SJSA1 (cell line): ENCODE measurements around the gene PHF1. TPM values are rescaled to one million over a fixed set of nuclear protein-coding genes. Genes with fewer than 3 reads are reported as not detected.
A peak's percentile ranks its signal among the peaks of the same experiment; 100 is the strongest.

Experiments used
- DNase-seq, 2 experiments: peaks; one replicate each; pipeline ENCODE4 v3.0.0-alpha.2; 2015 to 2020; ENCODE audit warnings: low spot score in 2 of 2, low read depth in 1 of 2
- H3K27ac ChIP-seq: fragments of 250-450 bp; sonication (Bioruptor Pico); 2 replicates; pipeline ENCODE4 v1.5.1; 2020; ENCODE audit warnings: mild to moderate bottlenecking, moderate library complexity
- H3K27me3 ChIP-seq: fragments of 250-450 bp; sonication (Bioruptor Pico); replicated peaks from 2 replicates; pipeline ENCODE4 v1.5.1; 2020; ENCODE audit warnings: mild to moderate bottlenecking, moderate library complexity
- H3K36me3 ChIP-seq: fragments of 250-450 bp; sonication (Bioruptor Pico); 2 replicates; pipeline ENCODE4 v1.5.1; 2020; ENCODE audit warnings: mild to moderate bottlenecking
- H3K4me1 ChIP-seq: fragments of 250-450 bp; sonication (Bioruptor Pico); replicated peaks from 2 replicates; pipeline ENCODE4 v1.6.1; 2021; ENCODE audit warnings: mild to moderate bottlenecking
- H3K4me3 ChIP-seq: fragments of 250-450 bp; sonication (Bioruptor Pico); 2 replicates; pipeline ENCODE4 v1.5.1; 2020; ENCODE audit warnings: mild to moderate bottlenecking
- H3K9me3 ChIP-seq: fragments of 250-450 bp; sonication (Bioruptor Pico); replicated peaks from 2 replicates; pipeline ENCODE4 v1.5.1; 2020; ENCODE audit warnings: mild to moderate bottlenecking
- total RNA-seq: library from RNA; depleted of rRNA; stranded (reverse); fragments of >200 nt; shearing (Covaris generic); gene quantifications from 2 replicates; pipeline ENCODE4 v1.2.3, GENCODE V29; 2014

The PHF1 gene
- total RNA-seq, 1 experiment from 2014 or later = 23.2 TPM

DNA sequence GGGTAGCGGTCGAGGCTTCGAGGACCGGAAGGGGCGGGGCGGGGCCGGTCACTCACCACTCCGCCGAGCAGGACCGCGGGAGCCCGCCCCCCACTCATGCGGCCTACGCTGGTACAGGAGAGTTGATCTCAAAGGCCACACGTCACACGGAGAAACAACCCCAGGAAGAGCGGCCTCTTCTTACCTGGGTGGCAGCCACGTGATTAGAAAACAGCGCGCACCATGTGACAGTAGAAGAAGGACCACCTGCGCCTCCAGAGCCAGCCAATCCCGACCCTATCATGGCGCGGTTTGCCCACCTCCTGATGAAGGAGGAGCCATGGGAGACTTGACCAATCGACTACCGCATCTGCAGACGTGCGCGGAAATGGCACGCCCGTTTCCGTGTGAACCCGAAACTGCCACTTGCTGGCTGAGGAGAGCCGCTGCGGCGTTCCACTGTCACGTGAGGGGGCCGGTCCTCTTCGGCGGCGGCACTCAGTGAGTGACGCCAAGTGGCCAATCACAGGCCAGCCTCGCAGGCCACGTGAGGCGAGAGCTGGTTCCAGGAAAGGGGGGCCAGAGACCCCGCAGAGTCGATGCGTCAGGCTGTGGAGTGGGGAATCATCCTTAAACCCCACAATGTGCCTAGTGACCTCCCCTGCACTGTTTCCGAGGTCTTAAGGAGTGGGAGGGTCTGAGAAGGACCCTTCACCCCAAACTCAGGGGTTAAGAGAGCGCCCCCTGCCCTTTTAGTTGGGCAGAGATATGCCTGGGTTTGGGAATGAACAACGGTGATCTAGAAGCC, 7.3 kb downstream of the PHF1 start, which contains the start of gene CUTA:
Gene CUTA (minus strand): TSS at position 205 of the 787 bp plus-strand sequence. CDS start 107 bp downstream, at position 98.
- Histone ChIP-seq H3K27ac (peak within 1 kb of the TSS; percentile 78), H3K9me3 (no peaks in the 10 kb centered on the region; the same call in 1 of the 2 replicates), H3K36me3 (peaks cover 34% of the 10 kb centered on the region), H3K4me1 (peaks cover 33% of the 10 kb centered on the region), H3K27me3 (no peaks in the 10 kb centered on the region), H3K4me3 (peak within 1 kb of the TSS; percentile 52)
- DNase-seq = peak; percentile 99

DNA sequence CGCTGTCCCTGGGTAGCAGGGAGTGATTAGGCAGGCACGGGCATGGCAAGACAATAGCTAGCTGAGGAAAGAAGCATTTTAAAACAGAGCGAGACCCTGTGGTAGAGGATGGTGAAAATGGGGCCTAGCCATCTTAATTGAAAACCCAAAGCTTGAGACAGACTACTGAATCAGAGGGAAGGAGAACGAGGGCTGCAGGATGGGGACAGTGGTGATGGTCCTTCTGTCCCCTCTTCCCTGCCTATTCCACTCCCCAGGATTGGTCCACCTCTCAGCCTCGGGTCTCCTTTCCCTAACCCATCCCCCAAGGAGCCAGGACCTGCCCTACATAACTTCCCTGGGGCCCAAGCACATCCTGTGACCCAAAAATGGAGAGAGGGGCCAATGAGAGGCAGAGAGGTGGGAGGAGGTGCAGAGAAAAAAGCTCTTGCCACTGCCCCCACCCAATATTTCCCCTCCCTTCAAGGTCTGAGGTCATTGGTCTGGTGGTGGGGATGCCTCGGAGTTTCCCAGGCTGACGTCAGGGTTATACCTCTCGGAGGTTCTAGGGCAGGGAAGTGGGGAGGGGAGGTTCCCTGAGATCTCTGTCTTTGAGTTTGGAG, 8.0 kb downstream of the PHF1 start:
- Histone ChIP-seq H3K36me3 (peaks cover 27% of the 10 kb centered on the region), H3K9me3 (no peaks in the 10 kb centered on the region; the same call in 1 of the 2 replicates), H3K27me3 (no peaks in the 10 kb centered on the region), H3K27ac (peak overlapping the region; percentile 77), H3K4me1 (peaks cover 33% of the 10 kb centered on the region), H3K4me3 (peak overlapping the region; percentile 52)
- DNase-seq = peak in 1 of 2 experiments; percentile 42

DNA sequence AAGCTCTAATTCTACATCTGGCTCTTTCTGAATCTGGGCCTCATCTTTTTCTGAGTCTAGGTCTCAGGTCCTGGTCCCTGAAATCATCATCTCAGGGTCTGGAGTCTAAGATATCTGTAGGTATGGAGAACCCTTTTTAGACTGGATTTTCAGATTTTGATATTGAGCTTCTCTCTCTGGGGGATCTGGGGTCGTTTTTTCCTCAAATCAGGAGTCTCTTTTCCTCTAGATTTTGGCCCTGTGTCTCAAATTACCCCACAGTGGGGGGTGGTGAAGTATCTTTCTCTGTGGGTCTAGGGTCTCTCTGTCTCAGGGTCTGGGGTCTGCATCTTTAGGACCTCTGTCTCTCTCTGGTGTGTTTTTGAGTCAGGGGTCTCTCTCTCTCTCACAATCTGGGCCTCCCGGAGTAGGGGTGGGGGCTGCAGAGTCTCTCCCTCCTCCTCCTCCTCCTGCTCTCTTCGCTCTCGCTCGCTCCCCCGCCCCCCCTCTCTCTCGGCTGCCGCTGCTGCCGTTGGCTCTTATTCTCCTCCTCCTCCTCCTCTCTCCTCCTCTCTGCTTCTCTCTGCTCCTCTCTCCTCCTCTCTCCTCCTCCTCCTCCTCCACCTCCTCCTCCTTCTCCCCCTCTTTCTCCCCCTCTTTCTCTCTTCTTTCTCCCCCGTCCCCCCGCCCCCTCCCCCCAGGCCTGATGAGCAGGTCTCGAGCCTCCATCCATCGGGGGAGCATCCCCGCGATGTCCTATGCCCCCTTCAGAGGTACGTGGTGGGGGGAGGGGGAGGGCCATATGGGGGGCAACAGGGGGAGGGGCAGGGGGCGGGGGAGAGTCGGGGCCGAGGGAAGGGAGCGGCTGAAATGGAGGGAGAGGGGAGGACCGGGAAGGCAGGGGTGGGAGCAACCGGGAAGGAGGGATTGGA, 9.0 kb downstream of the PHF1 start, which contains the start of gene SYNGAP1:
Gene SYNGAP1 (plus strand): TSS at position 486 of the 911 bp plus-strand sequence. CDS start 200 bp downstream, at position 686.
- peak in 1 of 2 experiments; percentile 57 for DNase-seq
- H3K9me3 ChIP-seq = no peaks in the 10 kb centered on the region; the same call in 1 of the 2 replicates
- H3K4me1 ChIP-seq = peaks cover 38% of the 10 kb centered on the region
- peaks cover 19% of the 10 kb centered on the region for H3K36me3 ChIP-seq
- H3K27ac ChIP-seq = peak within 1 kb of the TSS; percentile 77
- peak within 1 kb of the TSS; percentile 19; the same call in 1 of the 2 replicates for H3K4me3 ChIP-seq
- H3K27me3 ChIP-seq = no peaks in the 10 kb centered on the region

DNA sequence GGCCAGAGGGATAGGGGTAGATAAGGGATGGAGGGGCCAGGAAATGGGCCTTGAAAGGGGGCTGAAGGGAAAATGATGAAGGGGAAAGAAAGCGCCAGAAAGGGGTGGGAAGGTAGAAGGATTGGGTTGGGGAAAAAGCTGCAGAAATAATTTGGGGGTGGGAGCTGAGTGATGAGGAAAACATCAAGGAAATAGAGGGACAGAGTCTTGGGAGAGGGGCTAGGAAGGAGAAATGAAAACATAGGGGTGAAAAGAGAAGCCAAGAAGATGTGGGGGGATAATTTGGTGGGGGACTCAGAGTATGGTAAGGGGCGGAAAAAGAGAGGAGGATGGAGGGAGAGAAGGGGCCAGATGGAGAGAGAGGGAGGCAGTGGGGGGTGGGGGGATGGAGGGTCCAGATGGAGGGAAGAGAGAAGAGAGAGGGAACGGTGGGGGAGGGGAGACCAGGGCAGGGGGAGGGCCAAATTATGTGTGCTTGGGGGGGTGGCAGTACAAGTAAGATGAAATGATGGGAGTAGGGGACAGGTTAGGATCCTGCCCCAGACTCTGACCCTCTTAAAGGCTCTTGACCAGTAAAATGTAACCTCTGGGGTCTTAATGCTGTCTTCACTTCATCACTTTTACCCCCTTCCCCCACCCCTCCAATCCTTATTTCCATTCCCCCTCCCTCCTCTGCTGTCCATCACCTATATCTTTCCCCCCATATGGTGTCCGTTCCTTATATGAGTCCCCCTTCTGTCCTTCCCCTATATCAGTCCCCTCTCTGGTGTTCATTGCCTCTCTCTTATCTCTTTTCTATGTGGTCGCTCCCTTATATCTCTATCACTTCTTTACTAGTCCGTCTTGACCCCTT, 9.9 kb downstream of the PHF1 start:
- no peak overlapping the region for H3K4me3 ChIP-seq
- DNase-seq = peak in 1 of 2 experiments; percentile 36
- no peak overlapping the region for H3K27ac ChIP-seq
- H3K36me3 ChIP-seq = peaks cover 11% of the 10 kb centered on the region
- no peaks in the 10 kb centered on the region; the same call in 1 of the 2 replicates for H3K9me3 ChIP-seq
- no peaks in the 10 kb centered on the region for H3K27me3 ChIP-seq
- H3K4me1 ChIP-seq = peaks cover 40% of the 10 kb centered on the region

DNA sequence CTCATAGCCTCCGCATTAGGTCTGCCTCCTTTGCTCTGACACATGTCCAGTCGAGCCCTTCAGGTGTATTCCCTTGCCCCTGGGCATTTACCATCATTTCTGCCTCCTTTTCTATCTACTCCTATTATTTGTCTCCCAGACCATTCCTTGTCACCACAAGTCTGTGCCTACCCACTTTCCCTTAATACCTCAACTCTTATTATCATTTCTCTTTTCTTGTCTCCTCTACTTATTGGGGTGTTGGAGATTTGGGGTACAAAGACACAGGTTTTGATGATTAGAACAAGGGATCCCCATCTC, 10.5 kb downstream of the PHF1 start:
- H3K36me3 ChIP-seq = peaks cover 6% of the 10 kb centered on the region
- H3K27ac ChIP-seq = no peak overlapping the region
- no peaks in the 10 kb centered on the region for H3K27me3 ChIP-seq
- no peak for DNase-seq
- H3K4me3 ChIP-seq = no peak overlapping the region
- H3K9me3 ChIP-seq = no peaks in the 10 kb centered on the region; the same call in 1 of the 2 replicates
- peaks cover 37% of the 10 kb centered on the region for H3K4me1 ChIP-seq

DNA sequence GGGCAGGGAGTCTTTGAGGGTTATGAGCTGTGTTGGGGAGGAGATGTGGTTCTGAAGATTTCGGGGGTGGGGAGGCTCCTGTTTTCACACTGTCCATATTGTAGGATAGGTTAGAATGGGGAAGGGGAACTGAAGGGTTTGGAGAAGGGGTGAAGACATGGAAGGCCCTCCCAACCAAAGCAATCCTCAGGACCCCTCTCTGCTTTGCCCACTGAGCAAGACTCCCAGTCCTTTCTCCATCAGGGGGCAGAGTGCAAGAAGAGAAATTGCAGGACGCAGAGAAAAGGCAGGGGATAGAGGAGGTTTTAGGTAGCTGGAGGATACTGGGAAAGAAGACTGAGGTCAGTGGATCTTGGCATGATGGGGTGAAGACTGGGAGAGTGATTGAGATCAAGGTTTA, 13.0 kb downstream of the PHF1 start:
- no peak for DNase-seq
- H3K27ac ChIP-seq = no peak overlapping the region
- no peaks in the 10 kb centered on the region; the same call in 1 of the 2 replicates for H3K9me3 ChIP-seq
- H3K4me3 ChIP-seq = no peak overlapping the region
- no peaks in the 10 kb centered on the region for H3K36me3 ChIP-seq
- H3K27me3 ChIP-seq = no peaks in the 10 kb centered on the region
- peaks cover 36% of the 10 kb centered on the region for H3K4me1 ChIP-seq

DNA sequence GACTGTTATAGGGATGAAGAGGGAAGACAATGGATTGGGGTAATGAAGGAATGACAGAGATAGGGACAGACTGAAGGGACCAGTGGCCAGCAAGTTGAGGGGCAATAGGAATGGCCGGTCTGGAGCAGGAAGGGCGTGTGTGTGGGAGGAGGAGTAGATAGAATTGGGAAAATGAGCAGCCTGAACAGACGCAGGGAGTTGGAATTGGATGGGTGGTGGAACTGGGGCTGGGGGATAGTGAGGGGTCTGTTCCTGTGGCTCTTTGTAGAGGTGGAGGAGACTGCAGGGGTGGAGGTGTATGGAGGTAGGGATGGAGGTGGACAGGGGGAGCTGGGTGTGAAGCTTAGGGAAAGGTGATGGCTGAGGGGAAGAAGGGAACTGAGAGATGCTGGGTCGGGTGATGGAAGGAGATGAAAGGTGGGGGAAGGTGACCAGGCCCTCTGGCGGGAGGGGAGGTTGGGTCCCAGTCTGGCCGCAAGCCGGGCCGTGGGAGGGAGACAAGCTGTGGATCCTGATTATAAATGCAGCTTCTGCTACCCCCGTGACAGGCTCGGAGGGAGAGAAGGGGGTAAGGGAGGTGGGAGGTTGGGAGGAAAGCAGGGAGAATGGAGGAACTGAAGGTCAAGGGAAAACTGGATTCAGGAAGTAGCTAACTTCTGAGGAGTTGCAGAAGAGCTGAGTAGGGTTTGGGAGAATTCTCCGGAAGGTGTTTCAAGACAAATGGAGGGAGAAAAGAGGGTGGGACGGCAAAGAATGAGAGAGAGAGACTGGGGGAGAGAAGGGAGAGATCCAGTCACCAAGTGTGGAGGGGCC, 14.2 kb downstream of the PHF1 start:
- H3K9me3 ChIP-seq = no peaks in the 10 kb centered on the region; the same call in 1 of the 2 replicates
- H3K27ac ChIP-seq = peak overlapping the region; percentile 58
- H3K4me1 ChIP-seq = peaks cover 25% of the 10 kb centered on the region
- no peaks in the 10 kb centered on the region for H3K27me3 ChIP-seq
- DNase-seq = no peak
- H3K4me3 ChIP-seq = peak overlapping the region; percentile 39
- H3K36me3 ChIP-seq = no peaks in the 10 kb centered on the region

DNA sequence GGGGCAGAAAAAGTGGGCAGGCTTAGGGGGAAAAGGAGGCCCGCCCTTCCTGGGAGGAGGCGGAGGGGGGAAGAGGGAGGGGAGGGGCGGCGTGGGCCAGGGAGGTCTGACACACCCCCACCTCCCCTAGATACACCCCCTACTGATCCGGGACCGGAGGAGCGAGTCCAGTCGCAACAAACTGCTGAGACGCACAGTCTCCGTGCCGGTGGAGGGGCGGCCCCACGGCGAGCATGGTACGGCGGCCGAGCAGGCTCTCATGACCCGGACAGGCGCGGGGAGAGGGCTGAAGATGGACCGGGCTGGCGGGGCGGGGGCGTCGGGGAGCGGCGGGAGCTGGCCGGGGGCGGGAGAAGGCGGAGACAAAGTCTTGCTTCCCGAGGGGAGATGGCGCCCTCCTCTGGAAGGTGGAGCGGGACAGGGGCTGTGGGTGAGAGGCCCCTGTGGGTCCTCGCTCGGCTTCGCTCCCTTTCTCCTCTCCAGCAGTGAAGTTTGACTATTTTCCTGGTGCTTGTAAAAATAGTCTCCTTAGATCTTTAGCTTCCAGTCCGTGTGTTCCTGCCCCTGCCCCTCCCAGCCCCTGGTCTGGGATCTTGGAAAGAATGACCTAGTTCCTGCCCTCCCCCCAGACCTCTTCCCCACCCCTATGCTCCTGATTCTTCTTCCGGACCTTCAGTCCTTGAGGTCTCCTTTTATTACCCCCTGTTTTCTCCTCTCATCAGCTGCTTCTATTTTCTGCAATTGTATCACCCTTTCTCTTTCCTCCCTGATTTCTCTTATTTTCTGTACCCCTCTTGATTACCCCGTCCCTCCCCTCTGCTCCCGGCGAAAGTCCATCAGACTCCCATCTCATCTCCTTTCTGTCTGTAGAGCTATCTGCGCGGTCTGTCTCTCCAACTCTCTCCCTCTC, 15.1 kb downstream of the PHF1 start:
- no peaks in the 10 kb centered on the region; the same call in 1 of the 2 replicates for H3K9me3 ChIP-seq
- H3K36me3 ChIP-seq = no peaks in the 10 kb centered on the region
- H3K27ac ChIP-seq = peak overlapping the region; percentile 58
- H3K4me1 ChIP-seq = peaks cover 25% of the 10 kb centered on the region
- H3K4me3 ChIP-seq = peak overlapping the region; percentile 39
- peak; percentile 82 to 90 for DNase-seq
- H3K27me3 ChIP-seq = no peaks in the 10 kb centered on the region

DNA sequence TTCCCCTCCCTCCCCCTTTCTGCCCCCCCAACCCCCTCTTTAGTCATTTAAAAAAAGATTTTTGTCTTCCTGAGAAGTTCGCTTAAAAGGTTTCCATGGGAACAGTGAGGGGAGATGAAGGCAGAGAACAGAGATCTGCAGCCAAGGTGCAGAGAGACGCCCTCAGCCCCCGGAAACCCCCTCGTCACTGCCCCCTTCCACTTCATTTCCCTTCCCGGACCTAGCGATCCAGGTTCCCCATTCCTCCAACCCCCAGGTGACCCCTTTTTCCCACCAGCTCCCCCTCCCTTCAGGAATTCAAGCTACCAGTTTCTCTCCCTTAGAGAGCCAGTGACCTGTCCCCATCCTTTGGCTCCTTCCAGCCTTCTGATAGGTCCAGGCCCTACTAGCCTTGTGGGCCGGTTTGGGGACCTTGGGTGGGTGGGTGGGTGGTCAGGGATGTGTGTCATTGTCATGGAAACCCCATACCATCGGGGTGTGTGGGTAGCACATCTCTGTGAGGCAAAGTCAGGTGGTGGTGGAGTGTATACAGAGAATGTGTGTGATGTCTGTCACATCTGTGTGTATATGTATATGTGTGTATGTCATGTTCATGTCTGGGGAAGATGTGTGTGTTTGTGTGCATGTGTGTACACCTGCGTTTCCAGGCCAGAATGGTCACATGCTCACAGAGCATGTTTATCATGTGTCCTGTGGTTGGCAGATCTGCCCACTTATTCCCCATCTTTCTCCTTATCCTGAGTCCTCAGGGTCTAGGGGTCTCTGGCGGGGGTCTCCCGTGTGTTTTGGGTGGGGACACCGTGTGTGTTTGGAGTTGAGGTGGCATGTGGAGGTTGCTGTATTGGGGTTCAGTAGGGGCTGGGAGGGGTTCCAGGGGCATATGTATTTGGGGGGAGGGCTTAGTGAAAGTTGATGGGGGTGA, 16.0 kb downstream of the PHF1 start:
- H3K4me3 ChIP-seq = peak overlapping the region; percentile 64
- H3K9me3 ChIP-seq = no peaks in the 10 kb centered on the region; the same call in 1 of the 2 replicates
- H3K27me3 ChIP-seq = no peaks in the 10 kb centered on the region
- no peaks in the 10 kb centered on the region for H3K36me3 ChIP-seq
- peaks cover 25% of the 10 kb centered on the region for H3K4me1 ChIP-seq
- no peak overlapping the region for H3K27ac ChIP-seq
- no peak for DNase-seq

DNA sequence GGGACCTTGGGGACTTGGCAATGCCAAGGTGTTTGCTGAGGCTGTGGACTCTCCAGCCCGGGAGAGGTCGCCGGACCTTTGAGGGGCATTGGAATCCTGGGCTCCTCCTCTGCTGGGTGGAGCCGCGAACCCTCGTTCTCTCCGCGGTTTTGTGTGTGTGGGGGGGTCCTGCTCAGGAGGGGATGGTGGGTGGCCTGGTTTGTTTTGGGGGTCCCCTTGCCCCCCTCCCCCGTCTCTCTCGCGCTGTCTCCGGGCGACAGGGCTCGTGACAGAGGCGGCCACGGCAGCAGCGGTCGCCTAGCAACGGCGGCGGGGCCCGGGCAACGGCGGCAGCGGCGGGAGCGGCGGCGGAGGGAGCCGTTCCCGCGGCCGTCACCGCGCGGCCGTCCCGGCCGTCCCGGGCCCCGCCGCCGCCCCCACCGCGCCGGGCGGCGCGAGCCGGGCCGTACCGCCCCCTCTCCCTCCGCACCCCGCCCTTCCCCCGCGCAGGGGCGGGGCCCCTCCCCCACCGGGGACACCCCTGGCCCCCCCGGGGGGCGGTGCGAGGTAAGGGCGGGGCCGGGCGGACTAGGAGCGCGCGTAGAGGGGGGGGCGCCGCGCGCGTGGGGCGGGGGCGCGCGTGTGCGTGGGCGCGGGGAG, 16.9 kb downstream of the PHF1 start:
- H3K36me3 ChIP-seq = no peaks in the 10 kb centered on the region
- H3K9me3 ChIP-seq = no peaks in the 10 kb centered on the region; the same call in 1 of the 2 replicates
- no peaks in the 10 kb centered on the region for H3K27me3 ChIP-seq
- H3K27ac ChIP-seq = no peak overlapping the region
- H3K4me1 ChIP-seq = peaks cover 25% of the 10 kb centered on the region
- peak in 1 of 2 experiments; percentile 38 for DNase-seq
- peak overlapping the region; percentile 64 for H3K4me3 ChIP-seq
